KOPT-K1 (cell line): ENCODE results near the gene ABHD16B.

ENCODE experiments used
- H3K27ac ChIP-seq: fragments of 200-600 bp; sonication (generic); 2 replicates; pipeline ENCODE4 v1.5.1; 2016; ENCODE audit warnings: antibody characterized with exemption, mild to moderate bottlenecking, low read depth, low read length; ENCODE audit not compliant: poor library complexity, severe bottlenecking
- H3K36me3 ChIP-seq: fragments of 200-600 bp; sonication (generic); 2 replicates; pipeline ENCODE4 v1.5.1; 2017; ENCODE audit warnings: antibody characterized with exemption, mild to moderate bottlenecking, low read length, moderate library complexity; ENCODE audit not compliant: insufficient read depth
- H3K9me3 ChIP-seq: fragments of 200-600 bp; sonication (generic); 2 replicates; pipeline ENCODE4 v1.5.1; 2017; ENCODE audit warnings: antibody characterized with exemption, low read length, mild to moderate bottlenecking; ENCODE audit not compliant: insufficient read depth, poor library complexity, severe bottlenecking

ABHD16B gene

DNA sequence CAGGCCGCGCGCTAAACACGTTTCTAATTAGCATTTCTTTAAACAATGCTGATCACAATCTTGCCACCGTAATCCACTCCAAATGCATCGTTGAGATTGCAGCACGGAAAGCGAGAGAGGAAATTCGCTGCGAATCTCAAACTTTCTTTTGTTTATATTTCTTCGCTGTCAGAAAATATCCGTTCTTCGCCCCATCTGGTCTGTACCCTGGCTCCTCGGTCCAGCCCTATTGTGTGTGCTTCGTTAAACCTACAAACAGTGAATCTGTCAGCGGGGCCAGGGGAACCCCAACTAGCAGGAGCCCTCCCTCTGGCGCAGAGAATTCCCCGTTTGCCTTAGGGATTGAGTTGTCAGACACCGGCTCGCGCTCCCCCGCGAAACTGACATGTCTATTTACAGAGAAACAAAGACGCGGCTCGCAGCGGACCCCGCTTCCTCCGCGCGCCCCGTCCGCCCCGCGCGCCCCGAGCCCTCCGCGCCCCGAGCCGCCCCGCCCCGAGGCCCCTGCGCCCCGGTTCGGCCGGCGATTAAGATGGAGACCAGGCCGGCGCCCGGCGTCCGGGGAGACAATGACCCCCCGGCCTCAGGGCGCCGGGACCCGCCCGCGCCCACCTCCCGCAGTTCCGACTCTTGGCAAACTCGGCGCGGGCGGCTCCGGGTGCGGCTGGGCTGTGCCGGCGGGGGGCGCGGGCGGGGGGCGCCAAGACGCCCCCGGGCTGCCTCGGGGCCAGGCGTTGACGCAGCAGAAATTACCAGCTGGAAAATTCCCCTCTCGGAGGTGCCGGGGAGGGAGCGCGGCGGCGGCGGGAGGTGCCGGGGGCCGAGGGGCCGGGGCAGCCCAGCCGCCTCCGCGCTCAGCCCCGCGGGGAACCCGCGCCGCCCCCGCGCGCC is 31.1 kb upstream of the ABHD16B start:
- no peak overlapping the region for H3K27ac ChIP-seq
- no peaks in the 10 kb centered on the region for H3K36me3 ChIP-seq
- H3K9me3 ChIP-seq, result no peaks in the 10 kb centered on the region

DNA sequence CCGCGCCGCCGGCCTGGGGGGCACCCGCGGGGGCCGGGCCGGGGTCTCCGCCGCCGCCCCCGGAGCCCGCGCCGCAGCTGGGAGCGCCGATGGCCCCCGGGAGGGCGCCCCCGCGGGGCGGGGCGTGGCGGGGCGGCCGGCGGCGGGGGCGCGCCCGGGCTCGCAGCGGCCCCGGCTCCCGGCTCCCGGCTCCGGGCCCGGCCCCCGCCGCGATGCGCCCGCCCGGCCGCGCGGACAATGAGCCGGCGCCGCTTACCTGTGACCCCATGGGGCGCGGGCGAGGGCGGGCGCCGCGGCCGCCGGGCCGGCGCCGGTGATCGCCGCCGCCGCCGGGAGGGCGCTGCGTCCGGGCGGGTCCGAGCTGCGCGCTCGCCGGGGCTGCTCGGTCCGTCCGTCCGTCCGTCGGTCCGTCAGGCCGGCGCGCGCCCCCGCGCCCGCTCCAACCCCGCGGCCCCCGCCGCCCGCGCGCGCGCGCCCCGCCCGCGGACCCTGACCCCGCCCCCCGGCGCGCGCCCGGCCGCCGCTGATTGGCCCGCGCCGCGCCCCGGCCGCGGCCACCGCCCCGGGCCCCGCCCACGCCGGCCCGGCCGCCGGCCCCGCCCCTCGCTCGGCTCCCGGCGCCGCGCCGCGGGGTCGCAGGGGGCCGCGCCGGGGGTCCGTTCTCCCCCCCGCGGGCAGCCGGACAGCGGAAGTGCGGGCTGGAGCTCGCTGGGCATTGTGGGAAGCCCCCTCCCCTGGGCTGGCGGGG is 30.3 kb upstream of the ABHD16B start, which contains the start of gene ZBTB46:
Gene ZBTB46, minus strand, starts transcription at position 424 of the 748 bp plus-strand sequence. CDS start 40,507 bp downstream, outside the sequence.
- H3K27ac ChIP-seq, result no peak within 1 kb of the TSS
- H3K9me3 ChIP-seq, result no peaks in the 10 kb centered on the region
- no peaks in the 10 kb centered on the region for H3K36me3 ChIP-seq

DNA sequence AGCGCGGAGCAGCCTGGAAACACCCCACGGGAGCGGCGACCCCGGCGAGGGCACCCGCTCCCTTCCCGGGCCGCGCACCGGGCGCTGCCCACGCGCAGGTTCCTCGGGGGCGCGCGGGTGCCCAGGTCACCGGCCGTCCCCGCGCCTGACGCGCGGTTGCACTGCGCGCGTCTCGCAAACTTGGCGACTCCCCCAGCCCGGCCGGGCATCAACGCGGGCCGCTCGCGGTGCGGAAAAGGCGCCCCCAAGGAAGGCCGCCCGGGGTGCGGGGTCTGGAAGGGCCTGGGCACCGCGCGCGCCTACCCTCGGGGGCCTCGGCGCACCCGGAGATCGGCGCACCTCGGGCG is 29.7 kb upstream of the ABHD16B start:
- Histone ChIP-seq H3K9me3 (no peaks in the 10 kb centered on the region), H3K36me3 (no peaks in the 10 kb centered on the region), H3K27ac (no peak overlapping the region)

DNA sequence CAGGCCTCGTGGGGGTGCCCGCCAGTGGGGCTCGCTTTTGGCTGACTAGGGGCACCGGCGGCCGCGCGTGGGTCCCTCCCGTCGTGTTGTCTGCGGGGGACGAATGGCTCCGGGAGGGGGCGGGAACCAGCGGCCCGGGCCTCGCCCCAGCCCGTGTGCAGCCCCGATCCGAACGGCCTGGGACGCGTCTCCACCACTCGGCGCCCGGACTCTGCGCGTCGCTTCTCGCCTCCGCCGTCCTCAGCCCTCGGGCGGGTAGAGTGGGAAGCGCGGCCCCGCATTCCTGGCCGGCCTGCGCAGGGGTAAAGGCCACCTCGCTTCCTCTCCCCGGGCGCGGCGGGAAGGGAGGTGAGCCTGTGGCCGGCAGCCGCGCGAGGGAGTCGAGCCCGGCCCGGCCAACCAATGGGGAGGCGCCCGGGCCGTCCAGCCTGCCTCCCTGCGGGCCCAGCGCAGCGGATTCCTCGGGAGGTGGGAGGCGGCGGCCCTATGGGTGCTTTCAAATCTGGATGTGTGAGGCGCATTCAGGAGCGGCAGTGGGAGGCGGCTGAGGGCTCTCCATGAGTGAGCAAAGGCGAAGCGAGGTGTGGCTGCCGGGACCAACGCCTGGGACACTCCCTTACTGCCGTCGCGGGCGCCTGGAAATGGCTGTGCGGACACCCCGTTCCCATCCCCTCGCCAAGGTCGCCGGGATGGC is 29.2 kb upstream of the ABHD16B start:
- no peak overlapping the region for H3K27ac ChIP-seq
- no peaks in the 10 kb centered on the region for H3K9me3 ChIP-seq
- H3K36me3 ChIP-seq, result no peaks in the 10 kb centered on the region

DNA sequence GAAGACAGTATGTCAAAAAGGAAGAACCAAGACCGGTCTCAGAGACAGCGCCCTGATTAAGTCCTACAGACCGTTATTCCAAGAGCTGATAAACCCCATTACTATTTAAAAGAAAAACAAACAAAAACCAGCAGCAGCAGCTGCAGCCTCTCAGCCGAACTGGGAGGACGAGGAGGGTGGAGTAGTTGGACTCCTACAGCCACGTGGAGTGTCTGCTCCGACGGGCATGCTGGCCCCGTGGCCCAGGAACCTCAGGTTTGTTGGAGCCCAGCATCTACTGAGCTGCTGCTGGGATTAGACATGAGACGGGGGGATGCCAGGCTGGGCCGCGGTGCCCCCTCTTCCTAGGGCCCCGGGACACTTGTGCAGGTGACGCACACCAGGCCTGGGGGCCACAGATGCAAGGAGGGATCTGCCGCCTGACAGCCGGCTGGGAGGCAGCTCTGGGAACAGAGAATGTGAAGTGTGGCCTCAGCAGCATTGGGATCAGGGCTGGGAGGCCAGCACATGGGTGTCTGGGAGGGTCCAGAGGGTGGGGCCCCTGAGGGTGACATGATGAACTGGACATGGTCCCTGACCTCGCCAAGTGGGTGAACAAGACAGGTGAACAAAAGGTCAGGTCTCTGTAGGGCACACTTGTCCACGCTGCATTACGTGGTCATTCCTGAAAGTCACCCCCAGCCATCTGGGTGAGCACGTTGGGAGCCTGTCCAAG is 27.4 kb upstream of the ABHD16B start:
- Histone ChIP-seq H3K27ac (no peak overlapping the region), H3K9me3 (no peaks in the 10 kb centered on the region), H3K36me3 (no peaks in the 10 kb centered on the region)

DNA sequence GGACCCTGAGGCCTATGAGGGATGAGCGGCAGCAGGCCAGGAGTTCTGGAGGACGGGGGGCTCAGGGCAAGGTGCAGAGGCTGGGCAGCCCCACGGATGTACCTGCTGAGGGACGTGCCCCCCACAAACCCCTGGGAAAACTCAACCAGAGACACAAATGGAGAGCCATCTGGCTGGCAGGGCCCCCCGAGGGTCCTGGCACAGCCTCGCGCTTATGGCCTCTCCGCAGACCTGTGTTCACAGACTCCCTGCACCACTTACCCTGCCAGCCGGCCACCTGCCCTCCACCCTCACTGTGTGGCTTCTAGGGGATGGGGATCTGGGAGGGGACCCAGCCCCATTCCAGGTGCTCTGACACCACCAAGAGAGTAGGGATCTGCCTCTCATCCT is 26.8 kb upstream of the ABHD16B start:
- H3K36me3 ChIP-seq, result no peaks in the 10 kb centered on the region
- no peak overlapping the region for H3K27ac ChIP-seq
- H3K9me3 ChIP-seq, result no peaks in the 10 kb centered on the region

DNA sequence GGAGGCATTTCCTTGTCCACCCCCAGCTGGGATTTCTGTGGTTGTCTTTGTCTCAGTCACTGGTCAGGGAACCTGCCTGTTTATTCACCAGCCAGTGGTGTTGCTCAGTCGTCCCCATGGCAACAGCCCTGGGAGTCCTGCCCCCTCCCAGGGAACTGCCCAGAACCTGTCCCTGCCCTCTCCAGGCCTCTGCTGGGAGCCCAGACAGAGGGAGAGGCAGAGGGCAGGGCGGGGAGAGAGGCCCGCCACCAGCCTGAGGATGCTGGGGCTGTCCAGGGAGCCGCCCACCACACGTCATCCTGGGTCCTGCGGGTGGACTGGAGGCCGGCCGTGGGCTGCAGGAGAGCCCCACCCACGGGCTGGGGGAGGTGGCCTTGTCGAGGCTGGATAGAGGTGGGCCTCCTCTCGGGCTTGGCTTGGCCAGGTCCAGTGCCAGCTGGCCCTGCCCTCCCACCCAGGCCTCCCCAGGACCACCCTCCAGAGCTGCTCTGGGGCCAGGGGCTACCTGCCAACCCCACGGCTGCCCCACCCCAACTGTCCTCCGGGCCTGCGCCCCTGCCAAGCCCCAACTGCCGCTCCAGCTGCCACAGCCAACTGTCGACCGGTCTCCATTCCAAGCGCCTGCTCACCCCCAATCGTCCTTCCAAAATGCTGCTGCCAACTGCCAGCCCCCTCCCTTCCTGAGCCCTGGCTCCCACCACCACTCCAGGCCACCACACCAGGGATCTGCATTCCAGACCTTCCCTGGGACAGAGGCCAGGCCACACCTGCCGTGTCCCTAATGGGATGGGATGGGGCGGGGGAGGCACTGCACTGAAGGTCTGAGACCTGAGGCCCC is 26.1 kb upstream of the ABHD16B start:
- Histone ChIP-seq H3K9me3 (no peaks in the 10 kb centered on the region), H3K27ac (no peak overlapping the region)

DNA sequence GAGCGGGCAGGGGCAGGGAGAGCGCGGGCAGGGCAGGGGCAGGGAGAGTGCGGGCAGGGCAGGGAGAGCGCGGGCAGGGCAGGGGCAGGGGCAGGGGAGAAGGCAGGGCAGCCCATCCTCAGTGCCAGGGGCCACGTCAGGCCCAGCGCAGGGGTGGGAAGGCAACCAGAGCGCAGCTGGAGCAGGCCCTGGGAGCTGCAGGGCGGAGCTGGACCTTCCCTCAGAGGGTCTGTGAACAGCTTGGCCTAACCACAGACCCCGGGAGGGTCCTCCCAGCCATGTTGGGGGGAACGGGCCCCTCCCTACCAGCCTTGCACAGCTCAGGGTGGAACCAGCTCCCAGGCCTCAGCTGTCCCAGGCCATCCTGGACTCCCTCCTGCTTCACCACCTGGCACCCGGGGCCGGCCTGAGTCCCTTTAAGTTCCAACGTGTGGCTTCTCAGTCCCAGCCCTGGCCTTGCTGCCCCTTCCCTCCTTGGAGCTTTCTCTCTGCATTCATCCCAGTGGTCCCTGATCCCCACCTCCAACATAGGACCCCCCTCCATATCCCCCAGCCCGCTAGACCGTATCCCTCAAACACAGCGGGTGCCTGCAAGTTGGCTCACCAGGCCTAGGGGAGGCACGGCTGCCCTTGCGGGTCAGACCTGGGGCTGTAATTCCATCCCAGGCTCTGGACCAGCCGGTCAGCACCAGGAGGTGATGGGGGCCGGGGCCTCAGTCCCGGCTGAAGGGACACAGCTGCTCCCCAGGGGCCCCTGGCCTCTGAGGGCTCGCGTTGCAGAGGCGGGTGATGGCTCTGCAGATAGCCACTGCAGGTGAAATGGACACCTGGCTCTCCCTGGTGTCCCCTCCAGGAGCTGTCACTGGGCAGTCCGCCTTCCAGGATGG is 24.6 kb upstream of the ABHD16B start:
- H3K27ac ChIP-seq, result no peak overlapping the region
- H3K9me3 ChIP-seq, result no peaks in the 10 kb centered on the region
- H3K36me3 ChIP-seq, result no peaks in the 10 kb centered on the region

More for the DNA sequence above, 26.1 kb upstream of the ABHD16B start:
- H3K36me3 ChIP-seq, result no peaks in the 10 kb centered on the region

DNA sequence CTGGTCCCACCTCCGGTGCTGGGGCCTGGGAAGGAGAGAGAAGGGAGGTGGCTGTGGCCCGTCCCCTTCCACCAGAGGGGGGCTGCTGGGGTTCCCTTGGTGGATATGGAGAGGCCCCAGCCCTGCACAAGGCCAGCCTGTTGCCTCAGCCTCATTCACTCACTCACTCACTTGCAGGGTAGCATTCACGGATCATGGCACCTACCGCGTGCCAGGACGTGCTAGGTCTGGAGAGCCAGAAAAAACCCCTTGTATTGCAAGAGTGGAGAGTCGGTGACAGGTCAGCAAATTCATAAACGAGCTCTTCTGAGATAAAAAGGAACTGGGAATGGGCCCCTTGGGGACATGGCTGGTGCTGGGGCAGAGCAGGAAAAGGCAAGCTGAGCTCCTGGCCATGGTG is 23.8 kb upstream of the ABHD16B start:
- H3K36me3 ChIP-seq, result no peaks in the 10 kb centered on the region
- H3K9me3 ChIP-seq, result no peaks in the 10 kb centered on the region
- no peak overlapping the region for H3K27ac ChIP-seq

DNA sequence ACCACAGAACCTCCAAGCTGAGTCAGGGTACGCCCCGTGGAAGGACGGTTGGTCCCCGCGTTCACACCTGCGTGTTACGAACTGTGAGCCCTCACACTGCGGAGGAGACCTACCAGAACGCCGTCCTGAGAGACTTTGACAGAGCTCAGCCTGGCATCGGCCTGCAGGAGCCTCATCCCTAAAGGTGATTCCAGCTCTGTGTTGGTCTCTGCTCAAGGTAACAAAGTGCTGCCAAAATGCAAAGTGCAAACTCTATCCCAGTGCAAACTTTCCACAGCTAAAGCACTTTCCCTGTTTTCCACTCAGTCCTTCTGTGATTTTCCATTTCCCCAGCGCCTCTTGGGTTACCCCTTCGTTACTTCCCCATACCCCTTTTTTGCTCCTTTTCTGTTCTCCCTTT is 21.7 kb upstream of the ABHD16B start:
- Histone ChIP-seq H3K36me3 (no peaks in the 10 kb centered on the region), H3K9me3 (no peaks in the 10 kb centered on the region), H3K27ac (no peak overlapping the region)

DNA sequence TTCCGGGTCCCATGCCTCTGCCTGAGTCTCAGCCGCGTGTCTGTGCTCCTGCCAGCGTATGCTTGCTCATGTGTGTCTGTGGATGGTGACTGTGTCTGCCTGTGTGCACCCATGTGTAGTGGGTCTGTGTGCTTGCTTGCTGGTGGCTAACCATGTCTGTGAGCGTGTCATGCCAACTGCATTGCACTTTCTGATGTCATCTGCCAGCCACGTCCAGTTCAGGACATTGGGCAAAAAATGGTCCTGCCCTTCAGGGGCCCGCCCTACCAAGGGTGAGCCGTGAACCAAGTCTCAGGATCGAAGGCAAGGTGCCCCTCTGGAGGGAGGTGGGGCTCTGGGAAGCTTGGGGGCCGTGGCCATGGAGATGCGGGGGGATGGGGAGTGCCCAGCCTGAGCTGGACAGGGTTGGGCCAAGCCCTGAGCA is 20.9 kb upstream of the ABHD16B start:
- H3K9me3 ChIP-seq, result no peaks in the 10 kb centered on the region
- no peaks in the 10 kb centered on the region for H3K36me3 ChIP-seq
- no peak overlapping the region for H3K27ac ChIP-seq

DNA sequence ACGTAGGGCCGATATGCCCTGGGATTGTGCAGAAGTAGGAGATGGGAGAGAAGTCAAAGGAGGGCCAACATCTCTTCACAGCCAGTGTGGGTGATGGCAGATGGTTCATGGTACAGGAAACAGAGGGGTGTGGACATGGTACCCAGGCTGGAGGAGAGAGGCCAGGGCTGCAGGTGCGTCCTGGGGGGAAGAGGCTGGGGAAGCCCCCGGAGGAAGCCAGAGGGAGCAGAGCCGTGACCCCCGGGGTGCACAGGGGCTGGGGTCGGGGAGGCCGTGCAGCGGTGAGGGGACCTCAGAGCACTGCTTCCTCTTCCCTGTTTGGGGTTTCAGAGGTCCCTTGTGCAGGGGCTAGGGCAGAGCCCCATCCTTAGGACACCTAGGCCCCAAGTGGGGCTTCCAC is 19.0 kb upstream of the ABHD16B start:
- H3K27ac ChIP-seq, result no peak overlapping the region
- no peaks in the 10 kb centered on the region for H3K9me3 ChIP-seq
- no peaks in the 10 kb centered on the region for H3K36me3 ChIP-seq

DNA sequence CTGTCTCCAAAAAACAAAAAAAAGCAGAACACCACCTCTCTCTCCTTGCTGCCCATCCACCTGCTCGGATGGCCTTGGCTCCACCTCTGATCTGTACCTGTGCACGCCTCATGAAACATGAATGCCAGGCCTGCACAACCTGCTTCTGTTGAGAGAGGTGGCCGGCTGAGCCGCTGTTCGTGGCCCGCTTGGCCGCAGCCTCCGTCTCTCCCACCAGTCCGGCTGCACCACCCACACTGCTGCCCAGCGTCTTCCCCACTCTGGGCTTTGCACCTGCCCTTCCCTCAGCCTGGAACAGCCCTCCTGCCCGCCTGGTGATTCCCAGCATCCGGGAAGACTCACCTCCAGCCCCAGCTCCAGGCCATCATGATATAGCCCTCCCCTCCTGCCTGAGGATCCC is 18.1 kb upstream of the ABHD16B start:
- Histone ChIP-seq H3K36me3 (no peaks in the 10 kb centered on the region), H3K27ac (no peak overlapping the region), H3K9me3 (no peaks in the 10 kb centered on the region)
